ENCODE results near the gene SHPK.

DNA sequence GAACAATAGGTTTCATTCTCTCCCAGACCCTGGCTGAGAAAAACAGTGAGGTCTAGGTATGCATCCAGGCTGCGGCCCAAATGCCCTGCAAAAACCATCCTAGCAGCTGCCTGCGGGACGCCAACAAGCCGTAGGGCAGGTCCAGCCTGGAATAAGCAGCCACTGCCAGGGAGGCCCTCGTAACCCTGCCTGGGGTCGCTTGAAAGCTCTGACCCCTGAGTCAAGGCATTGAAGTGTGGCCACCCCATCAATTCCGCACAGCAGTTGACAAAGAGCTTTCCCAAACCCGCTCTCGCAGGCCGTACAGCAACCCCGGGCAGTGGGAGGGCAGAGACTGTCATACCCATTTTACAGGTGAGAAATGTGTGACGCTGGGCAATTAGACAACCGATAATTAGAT, 38.0 kb downstream of the SHPK start:
- TF ChIP-seq ZFX (IDR thresholded peaks at IDR 0.05), result no peak
- TF ChIP-seq, protein P1, sequence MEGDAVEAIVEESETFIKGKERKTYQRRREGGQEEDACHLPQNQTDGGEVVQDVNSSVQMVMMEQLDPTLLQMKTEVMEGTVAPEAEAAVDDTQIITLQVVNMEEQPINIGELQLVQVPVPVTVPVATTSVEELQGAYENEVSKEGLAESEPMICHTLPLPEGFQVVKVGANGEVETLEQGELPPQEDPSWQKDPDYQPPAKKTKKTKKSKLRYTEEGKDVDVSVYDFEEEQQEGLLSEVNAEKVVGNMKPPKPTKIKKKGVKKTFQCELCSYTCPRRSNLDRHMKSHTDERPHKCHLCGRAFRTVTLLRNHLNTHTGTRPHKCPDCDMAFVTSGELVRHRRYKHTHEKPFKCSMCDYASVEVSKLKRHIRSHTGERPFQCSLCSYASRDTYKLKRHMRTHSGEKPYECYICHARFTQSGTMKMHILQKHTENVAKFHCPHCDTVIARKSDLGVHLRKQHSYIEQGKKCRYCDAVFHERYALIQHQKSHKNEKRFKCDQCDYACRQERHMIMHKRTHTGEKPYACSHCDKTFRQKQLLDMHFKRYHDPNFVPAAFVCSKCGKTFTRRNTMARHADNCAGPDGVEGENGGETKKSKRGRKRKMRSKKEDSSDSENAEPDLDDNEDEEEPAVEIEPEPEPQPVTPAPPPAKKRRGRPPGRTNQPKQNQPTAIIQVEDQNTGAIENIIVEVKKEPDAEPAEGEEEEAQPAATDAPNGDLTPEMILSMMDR (conservative IDR thresholded peaks at IDR 0.05), result no peak

Data from C4-2B (cell line).